ENCODE measurements around the gene CRABP2.

- TF ChIP-seq, protein P1, sequence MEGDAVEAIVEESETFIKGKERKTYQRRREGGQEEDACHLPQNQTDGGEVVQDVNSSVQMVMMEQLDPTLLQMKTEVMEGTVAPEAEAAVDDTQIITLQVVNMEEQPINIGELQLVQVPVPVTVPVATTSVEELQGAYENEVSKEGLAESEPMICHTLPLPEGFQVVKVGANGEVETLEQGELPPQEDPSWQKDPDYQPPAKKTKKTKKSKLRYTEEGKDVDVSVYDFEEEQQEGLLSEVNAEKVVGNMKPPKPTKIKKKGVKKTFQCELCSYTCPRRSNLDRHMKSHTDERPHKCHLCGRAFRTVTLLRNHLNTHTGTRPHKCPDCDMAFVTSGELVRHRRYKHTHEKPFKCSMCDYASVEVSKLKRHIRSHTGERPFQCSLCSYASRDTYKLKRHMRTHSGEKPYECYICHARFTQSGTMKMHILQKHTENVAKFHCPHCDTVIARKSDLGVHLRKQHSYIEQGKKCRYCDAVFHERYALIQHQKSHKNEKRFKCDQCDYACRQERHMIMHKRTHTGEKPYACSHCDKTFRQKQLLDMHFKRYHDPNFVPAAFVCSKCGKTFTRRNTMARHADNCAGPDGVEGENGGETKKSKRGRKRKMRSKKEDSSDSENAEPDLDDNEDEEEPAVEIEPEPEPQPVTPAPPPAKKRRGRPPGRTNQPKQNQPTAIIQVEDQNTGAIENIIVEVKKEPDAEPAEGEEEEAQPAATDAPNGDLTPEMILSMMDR (conservative IDR thresholded peaks at IDR 0.05) = no peak
- no peak for TF ChIP-seq ZFX (IDR thresholded peaks at IDR 0.05)
Measured at GRCh38 chr1:156744344-156744743, 39.0 kb upstream of the CRABP2 start.
